Right cardiac atrium (tissue), 5 donors: ENCODE results near the gene TRIM63. TPM values are rescaled to one million over a fixed set of nuclear protein-coding genes. Genes with fewer than 3 reads are reported as not detected.

Source experiments
- ATAC-seq, 2 donors: fragments of 200-7000 bp; cut with Tn5 transposase; one replicate each; pipeline versions ENCODE4 v1.8.0 to v1.9.1; 2020; ENCODE audit warnings: moderate library complexity in 2 of 2, mild to moderate bottlenecking in 1 of 2
- DNase-seq, 3 donors: peaks; one replicate each; pipeline ENCODE4 v3.0.0-alpha.2; 2020
- H3K27ac ChIP-seq: one replicate; pipeline ENCODE4 v1.5.1; 2013; ENCODE audit warnings: mild to moderate bottlenecking, low read length, control low read depth, moderate library complexity
- H3K27me3 ChIP-seq: one replicate; pipeline ENCODE4 v1.6.1; 2013; ENCODE audit not compliant: control insufficient read depth, insufficient read depth
- H3K4me1 ChIP-seq: one replicate; pipeline ENCODE4 v1.6.1; 2013; ENCODE audit warnings: low read length; ENCODE audit not compliant: control insufficient read depth, insufficient read depth
- H3K4me3 ChIP-seq: one replicate; pipeline ENCODE4 v1.5.1; 2013; ENCODE audit warnings: low read length, control low read depth
- H3K9me3 ChIP-seq: one replicate; pipeline ENCODE4 v1.6.1; 2013; ENCODE audit warnings: low read length; ENCODE audit not compliant: control insufficient read depth
- WGBS: extraction: QIAGEN DNeasy Blood & Tissue Kit; methylation state at CpG from one replicate; pipeline ENCODE4 v1.1.7; 2013; 5-methylcytosine and 5-hydroxymethylcytosine counted together
- intact Hi-C, 4 donors: fragments of 100-400 bp; cut with DNase I; formaldehyde crosslinking; loops; one replicate each; pipeline versions ENCODE4 v1.11.0 to v1.14.0; 2022 to 2023
- polyA plus RNA-seq: library from polyadenylated mRNA; stranded (reverse); fragments of 200-250 nt; gene quantifications from one replicate; pipeline ENCODE4 v1.2.3, GENCODE V29; 2013
- total RNA-seq, 4 donors: library from RNA; stranded (reverse); fragmentation: NEBNext Ultra II Directional; extraction: Animal tissue kit (Norgen Biotek cat#: 25700); gene quantifications; one replicate each; pipeline ENCODE4 v1.2.1, GENCODE V29; 2021
- donor health status: healthy with polysubstance abuse.
- donor health status: DM: no; HTN: yes; CAD: no.
- donor health status: DM: no; HTN: no; CAD: no.
- donor health status: DM: no; HTN: yes; CAD: no; lungs with severe emphysema.
- donor health status: DM: yes; HTN: yes; CAD: no.

Gene TRIM63
- total and polyA plus RNA-seq, 5 donors, result 121 to 194 (median 163) TPM

GRCh38 chr1:26014179-26014578, 53.3 kb downstream of the TRIM63 start:
- DNase-seq (no peak), ATAC-seq (no peak)
- WGBS, result 91% methylated on average over 2 of the region's 2 CpGs
- intact Hi-C loops, result no loop called here
- peaks cover 5% of the 10 kb centered on the region for H3K4me1 ChIP-seq
- H3K27me3 ChIP-seq, result no peaks in the 10 kb centered on the region
- no peaks in the 10 kb centered on the region for H3K9me3 ChIP-seq
- no peak overlapping the region for H3K4me3 ChIP-seq
- no peak overlapping the region for H3K27ac ChIP-seq

- Histone ChIP-seq H3K4me1 (peaks cover 5% of the 10 kb centered on the region), H3K4me3 (no peak overlapping the region), H3K27me3 (no peaks in the 10 kb centered on the region), H3K9me3 (no peaks in the 10 kb centered on the region), H3K27ac (no peak overlapping the region)
- no peak for ATAC-seq
- WGBS, result 67% methylated on average over 3 of the region's 3 CpGs
- DNase-seq, result no peak
- intact Hi-C loops, result no loop called here
These were observed 54.6 kb downstream of the TRIM63 start for GRCh38 chr1:26012864-26013263.

GRCh38 chr1:26010825-26011224, 56.6 kb downstream of the TRIM63 start:
- H3K27me3 ChIP-seq, result no peaks in the 10 kb centered on the region
- H3K9me3 ChIP-seq, result no peaks in the 10 kb centered on the region
- H3K27ac ChIP-seq, result no peak overlapping the region
- intact Hi-C loops, result no loop called here
- no peaks in the 10 kb centered on the region for H3K4me1 ChIP-seq
- 73% methylated on average over 3 of the region's 3 CpGs for WGBS
- ATAC-seq, result no peak
- no peak overlapping the region for H3K4me3 ChIP-seq
- peak in 1 of 3 donors; percentile 20 for DNase-seq

GRCh38 chr1:26009796-26010447, 57.5 kb downstream of the TRIM63 start:
- intact Hi-C loops, result no loop called here
- WGBS, result 61% methylated on average over 6 of the region's 6 CpGs
- peak in 1 of 3 donors; percentile 3 for DNase-seq
- Histone ChIP-seq H3K27ac (no peak overlapping the region), H3K4me3 (no peak overlapping the region), H3K4me1 (peaks cover 2% of the 10 kb centered on the region), H3K27me3 (no peaks in the 10 kb centered on the region), H3K9me3 (no peaks in the 10 kb centered on the region)
- ATAC-seq, result no peak

GRCh38 chr1:26006710-26007109, 60.7 kb downstream of the TRIM63 start:
- Histone ChIP-seq H3K27ac (no peak overlapping the region), H3K4me1 (peaks cover 2% of the 10 kb centered on the region), H3K9me3 (no peaks in the 10 kb centered on the region), H3K27me3 (no peaks in the 10 kb centered on the region), H3K4me3 (no peak overlapping the region)
- WGBS, result 90% methylated on average over 16 of the region's 16 CpGs
- ATAC-seq (no peak), DNase-seq (peak in 1 of 3 donors; percentile 3)
- intact Hi-C loops, result no loop called here

GRCh38 chr1:26005434-26006105, 61.9 kb downstream of the TRIM63 start:
- intact Hi-C loops, result no loop called here
- WGBS, result 56% methylated on average over 4 of the region's 4 CpGs
- Histone ChIP-seq H3K9me3 (no peaks in the 10 kb centered on the region), H3K4me1 (peaks cover 2% of the 10 kb centered on the region), H3K4me3 (no peak overlapping the region), H3K27me3 (no peaks in the 10 kb centered on the region), H3K27ac (no peak overlapping the region)
- peak in 1 of 3 donors; percentile 4 for DNase-seq
- peak in 1 of 2 donors; percentile 54 for ATAC-seq

GRCh38 chr1:26003756-26004155, 63.7 kb downstream of the TRIM63 start:
- 86% methylated on average over 2 of the region's 2 CpGs for WGBS
- no peaks in the 10 kb centered on the region for H3K27me3 ChIP-seq
- H3K27ac ChIP-seq, result no peak overlapping the region
- no peaks in the 10 kb centered on the region for H3K9me3 ChIP-seq
- intact Hi-C loops, result no loop called here
- no peak for ATAC-seq
- H3K4me1 ChIP-seq, result peaks cover 2% of the 10 kb centered on the region
- DNase-seq, result no peak
- H3K4me3 ChIP-seq, result no peak overlapping the region

GRCh38 chr1:26003262-26003661, 64.2 kb downstream of the TRIM63 start:
- no peaks in the 10 kb centered on the region for H3K27me3 ChIP-seq
- H3K4me3 ChIP-seq, result no peak overlapping the region
- H3K9me3 ChIP-seq, result no peaks in the 10 kb centered on the region
- H3K27ac ChIP-seq, result no peak overlapping the region
- intact Hi-C loops, result no loop called here
- DNase-seq (peak in 1 of 3 donors; percentile 7), ATAC-seq (no peak)
- WGBS, result 86% methylated on average over 4 of the region's 4 CpGs
- peaks cover 2% of the 10 kb centered on the region for H3K4me1 ChIP-seq

Other genes with a start within 250 kb of the TRIM63 start
- 100 to 1,000 TPM; 125 to 195 (median 180) TPM for gene MTFR1L, start 247.7 kb downstream of the TRIM63 start, total RNA-seq
- 130 TPM for gene MTFR1L, start 247.7 kb downstream of the TRIM63 start, polyA plus RNA-seq
- under 1 TPM in 1 of 4 donors, not detected in 3; 0.34 TPM for gene AUNIP, start 208.2 kb downstream of the TRIM63 start, total RNA-seq
- gene AUNIP, start 208.2 kb downstream of the TRIM63 start, polyA plus RNA-seq, result not detected
- gene PAQR7, start 191.9 kb downstream of the TRIM63 start, total RNA-seq, result 1 to 10 TPM; 2.5 to 3.1 (median 2.9) TPM
- 1.5 TPM for gene PAQR7, start 191.9 kb downstream of the TRIM63 start, polyA plus RNA-seq
- 10 to 100 TPM; 10.3 to 20.2 (median 16.0) TPM for gene STMN1, start 161.2 kb downstream of the TRIM63 start, total RNA-seq
- 20.7 TPM for gene STMN1, start 161.2 kb downstream of the TRIM63 start, polyA plus RNA-seq
- gene PAFAH2, start 69.6 kb downstream of the TRIM63 start, total RNA-seq, result 1 to 10 TPM; 3.9 to 5.6 (median 4.2) TPM
- 2.0 TPM for gene PAFAH2, start 69.6 kb downstream of the TRIM63 start, polyA plus RNA-seq
- 1 to 10 TPM in 3 of 4 donors, under 1 TPM in 1; 0.78 to 4.3 (median 2.7) TPM for gene EXTL1, start 45.9 kb downstream of the TRIM63 start, total RNA-seq
- 2.2 TPM for gene EXTL1, start 45.9 kb downstream of the TRIM63 start, polyA plus RNA-seq
- gene SLC30A2, start 21.5 kb downstream of the TRIM63 start, total RNA-seq, result under 1 TPM; 0.24 to 0.48 (median 0.41) TPM
- 0.36 TPM for gene SLC30A2, start 21.5 kb downstream of the TRIM63 start, polyA plus RNA-seq
- 1 to 10 TPM; 3.7 to 5.2 (median 4.5) TPM for gene PDIK1L, start 44.2 kb upstream of the TRIM63 start, total RNA-seq
- gene PDIK1L, start 44.2 kb upstream of the TRIM63 start, polyA plus RNA-seq, result 1.1 TPM
- 1 to 10 TPM; 1.9 to 2.7 (median 2.5) TPM for gene FAM110D, start 91.4 kb upstream of the TRIM63 start, total RNA-seq
- gene FAM110D, start 91.4 kb upstream of the TRIM63 start, polyA plus RNA-seq, result 4.2 TPM
- not detected for gene C1orf232, start 101.3 kb upstream of the TRIM63 start, total RNA-seq
- not detected for gene C1orf232, start 101.3 kb upstream of the TRIM63 start, polyA plus RNA-seq
- gene ZNF593, start 102.3 kb upstream of the TRIM63 start, total RNA-seq, result 10 to 100 TPM; 14.4 to 24.2 (median 20.5) TPM
- 31.9 TPM for gene ZNF593, start 102.3 kb upstream of the TRIM63 start, polyA plus RNA-seq
- gene ZNF593OS, start 104.2 kb upstream of the TRIM63 start, total RNA-seq, result not detected
- gene ZNF593OS, start 104.2 kb upstream of the TRIM63 start, polyA plus RNA-seq, result 0.18 TPM
- 1 to 10 TPM in 3 of 4 donors, under 1 TPM in 1; 0.62 to 1.8 (median 1.4) TPM for gene CNKSR1, start 109.9 kb upstream of the TRIM63 start, total RNA-seq
- 0.86 TPM for gene CNKSR1, start 109.9 kb upstream of the TRIM63 start, polyA plus RNA-seq
- not detected for gene CATSPER4, start 123.0 kb upstream of the TRIM63 start, total RNA-seq
- gene CATSPER4, start 123.0 kb upstream of the TRIM63 start, polyA plus RNA-seq, result not detected
- 10 to 100 TPM; 18.9 to 56.2 (median 32.9) TPM for gene CEP85, start 166.6 kb upstream of the TRIM63 start, total RNA-seq
- gene CEP85, start 166.6 kb upstream of the TRIM63 start, polyA plus RNA-seq, result 20.7 TPM
- gene SH3BGRL3, start 212.5 kb upstream of the TRIM63 start, total RNA-seq, result 10 to 100 TPM; 28.9 to 71.3 (median 51.1) TPM
- gene SH3BGRL3, start 212.5 kb upstream of the TRIM63 start, polyA plus RNA-seq, result 41.9 TPM
- gene UBXN11, start 239.0 kb upstream of the TRIM63 start, total RNA-seq, result 10 to 100 TPM; 13.7 to 18.5 (median 16.0) TPM
- 13.3 TPM for gene UBXN11, start 239.0 kb upstream of the TRIM63 start, polyA plus RNA-seq